SK-N-DZ (cell line): ENCODE data around the gene CLCA1.
"Not testable (repeated sequence)": the region's sequence is repeated elsewhere in the genome, so short reads cannot be mapped to it uniquely, and the experiment has no call there.

Experiments
- DNase-seq: peaks from one replicate; pipeline ENCODE4 v3.0.0-alpha.2; 2015; ENCODE audit warnings: low spot score

The CLCA1 gene

DNA sequence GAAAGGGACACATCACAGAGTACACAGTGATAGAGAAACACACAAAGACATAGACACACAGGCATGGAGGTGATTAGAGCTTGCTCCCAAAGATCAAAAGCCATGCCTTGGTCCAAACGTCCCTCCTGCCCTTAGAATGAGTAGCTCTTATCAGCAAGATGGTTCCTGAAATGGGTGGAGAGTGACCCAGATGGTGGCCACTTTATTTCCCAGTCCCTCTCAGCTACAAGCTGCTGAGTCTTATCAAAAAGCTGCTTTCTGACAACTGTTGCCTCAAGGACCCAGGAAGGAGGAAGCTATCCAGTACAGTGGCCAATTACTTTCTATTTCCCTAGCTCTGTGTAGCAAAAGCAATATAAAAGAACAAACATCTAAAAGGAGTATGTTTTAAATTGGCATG is 7.7 kb upstream of the CLCA1 start:
- no peak for DNase-seq

GRCh38 chr1:86461482-86461881 is 7.2 kb upstream of the CLCA1 start:
- DNase-seq = no peak

GRCh38 chr1:86464819-86465218 is 3.9 kb upstream of the CLCA1 start:
- no peak for DNase-seq

DNA sequence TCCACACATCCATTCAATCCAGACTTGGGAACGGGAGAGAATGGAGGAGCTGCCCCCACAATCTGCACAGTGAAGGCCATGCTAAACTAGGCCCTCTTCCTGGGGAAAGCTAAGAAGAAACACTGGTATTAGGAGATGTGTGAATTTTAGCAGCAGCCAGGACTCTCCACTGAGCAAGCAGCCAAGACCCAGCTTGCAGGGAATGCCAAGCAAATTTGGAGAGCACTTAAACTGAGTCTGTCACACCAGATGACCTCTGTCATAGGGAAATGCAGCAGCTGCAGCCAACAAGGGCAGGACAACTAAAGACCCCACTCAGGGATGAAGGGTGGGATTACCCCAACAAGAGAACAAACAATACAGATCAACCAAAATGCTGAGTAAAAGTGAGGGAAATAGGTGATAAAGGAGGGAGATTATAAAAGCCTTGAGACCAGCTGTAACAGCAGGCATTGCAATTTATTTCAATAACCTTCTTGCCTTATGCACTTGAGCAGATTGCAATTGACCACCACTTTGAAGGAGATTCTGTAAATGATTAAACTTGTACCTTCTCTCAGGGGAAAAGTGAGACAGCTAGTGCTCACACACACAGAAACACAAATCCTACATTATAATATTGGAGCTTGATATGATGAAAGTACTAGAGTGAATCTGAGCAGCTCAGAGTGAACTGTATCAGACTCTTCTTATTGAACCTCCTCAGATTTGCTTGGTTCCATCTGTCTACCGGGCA is 2.5 kb upstream of the CLCA1 start:
- no peak for DNase-seq

- no peak for DNase-seq
These were observed 1.7 kb upstream of the CLCA1 start for GRCh38 chr1:86466986-86467385.

- DNase-seq = no peak
These were observed 2.1 kb downstream of the CLCA1 start for GRCh38 chr1:86470859-86471258.

DNA sequence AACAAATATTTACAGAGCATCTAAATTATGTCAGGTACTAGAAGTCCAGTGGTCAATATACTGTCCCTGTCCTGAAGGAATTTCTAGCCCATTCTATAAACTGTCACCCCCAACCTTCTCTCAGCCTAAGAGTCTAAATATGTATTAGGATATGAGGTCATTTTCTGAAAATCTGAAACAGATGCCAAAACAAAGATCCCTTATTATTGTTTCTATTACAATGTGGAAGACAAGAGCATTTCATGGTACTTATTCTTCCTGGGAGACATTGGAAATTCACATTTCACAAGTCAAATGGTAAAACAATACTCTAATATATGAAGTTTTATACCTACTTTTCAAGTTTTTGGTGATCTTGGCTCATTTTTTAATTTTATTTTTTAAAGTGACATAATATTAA is 2.6 kb downstream of the CLCA1 start:
- DNase-seq = no peak

GRCh38 chr1:86472152-86472551 is 3.4 kb downstream of the CLCA1 start:
- DNase-seq = no peak

DNA sequence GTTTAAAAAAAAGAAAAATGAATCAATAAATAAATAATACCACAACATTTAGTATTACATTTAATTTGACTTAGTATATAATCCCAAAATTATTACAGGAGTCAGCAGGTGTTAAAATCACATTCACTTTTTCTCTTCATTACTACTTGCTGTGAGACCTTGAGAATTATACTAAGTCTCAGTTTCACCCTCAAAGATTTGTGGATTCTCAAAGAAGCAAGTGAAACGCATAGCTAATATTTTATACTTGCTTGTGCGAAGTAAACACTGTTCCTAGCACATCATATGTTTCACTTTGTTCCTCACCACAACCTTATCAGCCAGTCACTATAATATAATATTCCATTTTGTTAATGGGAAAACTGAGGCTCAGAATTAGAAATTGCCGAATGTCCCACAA is 4.0 kb downstream of the CLCA1 start:
- no peak for DNase-seq

DNA sequence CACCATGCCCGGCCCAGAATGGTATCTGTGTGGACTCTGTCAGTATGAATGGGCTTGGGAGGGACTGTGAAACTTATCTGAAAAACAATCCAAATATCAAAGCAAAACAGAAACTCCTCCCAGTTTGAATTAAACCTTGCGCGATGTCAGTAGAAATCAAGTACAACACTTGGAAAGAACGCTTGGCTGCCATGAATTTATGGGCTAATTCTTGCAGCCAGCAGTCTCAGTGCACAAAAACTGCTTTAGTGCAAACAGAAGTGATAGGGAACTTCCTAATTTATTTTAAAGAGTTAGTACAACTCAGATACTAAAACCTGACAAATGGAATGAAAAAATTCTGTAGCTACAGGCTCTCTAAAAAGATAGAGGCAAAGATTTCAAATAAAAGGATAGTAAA is 8.5 kb downstream of the CLCA1 start:
- no peak for DNase-seq

DNA sequence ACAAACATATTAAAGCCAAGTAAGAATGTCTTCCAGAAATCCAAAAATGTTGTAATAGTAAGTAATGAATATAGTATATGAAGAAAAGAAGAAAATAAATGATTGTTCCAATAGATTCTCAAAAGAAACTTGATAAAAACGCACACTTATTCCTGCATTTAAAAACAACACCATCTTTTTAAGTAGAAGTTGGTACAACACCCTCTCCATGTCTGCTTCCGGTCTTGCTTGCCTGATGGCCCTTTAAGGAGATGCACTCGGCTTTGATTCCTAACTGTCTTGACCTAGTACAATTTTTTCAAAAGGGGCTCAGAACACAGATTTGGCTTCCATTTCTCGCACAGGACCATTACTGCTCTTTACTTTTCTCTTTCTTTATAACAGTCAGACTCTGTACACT is 9.0 kb downstream of the CLCA1 start:
- DNase-seq = no peak

GRCh38 chr1:86478416-86479156 is 9.9 kb downstream of the CLCA1 start:
- no peak for DNase-seq

GRCh38 chr1:86481966-86482365 is 13.2 kb downstream of the CLCA1 start:
- no peak for DNase-seq

GRCh38 chr1:86487131-86487810 is 18.5 kb downstream of the CLCA1 start:
- no peak for DNase-seq

DNA sequence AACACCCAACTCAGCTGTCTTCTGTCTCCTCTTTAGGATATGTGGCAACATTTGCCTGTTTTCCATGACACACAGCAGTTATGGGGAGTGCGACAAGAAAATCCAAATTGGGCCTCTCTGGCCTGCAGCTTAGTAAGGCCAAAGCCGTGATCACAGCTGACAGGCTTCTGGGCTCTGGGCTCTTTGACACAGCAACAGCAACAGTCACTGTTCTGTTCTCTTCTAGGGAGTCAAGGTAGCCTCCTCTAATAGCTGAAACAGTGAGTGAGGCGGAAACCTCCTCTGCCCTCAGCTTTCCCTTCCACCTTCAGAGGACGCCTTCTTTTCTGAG is 19.0 kb downstream of the CLCA1 start:
- DNase-seq = no peak

DNA sequence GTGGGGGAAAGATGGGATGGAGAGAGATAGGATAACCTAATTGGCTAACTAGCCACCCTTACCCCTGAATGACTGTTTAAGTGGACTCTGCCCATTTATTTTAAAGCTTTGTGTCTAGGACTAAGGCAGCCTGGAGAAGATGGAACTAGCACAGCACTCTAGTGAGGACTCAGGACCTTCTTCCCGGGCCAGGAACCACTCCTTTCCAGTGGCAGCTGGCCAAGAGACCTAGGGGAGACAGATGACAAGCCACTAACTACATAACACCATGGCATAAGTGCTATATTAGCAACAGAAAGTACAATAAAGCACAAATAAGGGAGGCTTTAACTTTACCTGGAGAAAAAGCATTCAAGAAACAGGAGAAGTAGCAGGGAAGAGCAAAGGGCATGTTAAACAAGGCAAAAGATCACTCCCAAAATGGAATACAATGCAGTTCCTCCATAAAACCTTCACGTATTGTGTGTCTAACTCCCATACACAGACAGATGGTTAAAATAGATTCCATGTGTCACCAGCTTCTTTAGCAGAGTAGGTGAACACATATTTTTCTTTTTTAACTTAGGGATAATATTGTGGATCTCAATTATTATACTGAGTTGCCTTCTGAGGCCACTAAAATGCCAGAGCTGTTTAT is 20.6 kb downstream of the CLCA1 start:
- DNase-seq = no peak

DNA sequence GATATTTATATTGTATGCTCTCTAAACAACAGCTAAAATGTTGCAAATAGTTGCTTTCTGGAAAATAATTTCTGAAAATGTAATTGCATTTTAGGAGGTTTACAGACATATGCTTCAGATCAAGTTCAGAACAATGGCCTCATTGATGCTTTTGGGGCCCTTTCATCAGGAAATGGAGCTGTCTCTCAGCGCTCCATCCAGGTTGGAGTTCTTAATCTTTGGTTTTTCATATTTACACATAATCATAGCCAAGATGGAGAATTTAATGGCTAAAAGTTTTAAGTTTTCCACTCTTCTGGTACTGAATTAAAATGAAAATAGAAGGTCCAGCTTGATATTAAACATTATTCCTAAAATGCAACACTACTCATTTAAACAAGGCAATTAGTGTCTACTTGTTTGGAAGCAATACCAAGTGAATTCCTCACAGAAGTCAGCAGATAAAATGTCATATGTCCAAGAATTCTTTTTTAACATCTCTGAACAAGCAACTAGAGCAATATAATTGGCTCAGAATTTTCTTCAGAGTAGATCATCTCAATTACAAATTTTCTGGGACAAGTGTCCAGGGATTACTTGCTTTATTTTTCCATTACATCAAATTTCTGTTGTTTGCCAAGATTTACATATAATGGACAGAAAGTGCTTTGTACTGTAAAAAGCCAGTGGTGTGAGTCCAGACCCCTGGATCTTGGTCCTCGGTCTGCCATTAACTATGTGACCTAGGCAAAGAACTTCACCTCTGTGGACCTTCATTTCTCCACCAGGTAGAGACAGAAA is 22.6 kb downstream of the CLCA1 start:
- no peak for DNase-seq

DNA sequence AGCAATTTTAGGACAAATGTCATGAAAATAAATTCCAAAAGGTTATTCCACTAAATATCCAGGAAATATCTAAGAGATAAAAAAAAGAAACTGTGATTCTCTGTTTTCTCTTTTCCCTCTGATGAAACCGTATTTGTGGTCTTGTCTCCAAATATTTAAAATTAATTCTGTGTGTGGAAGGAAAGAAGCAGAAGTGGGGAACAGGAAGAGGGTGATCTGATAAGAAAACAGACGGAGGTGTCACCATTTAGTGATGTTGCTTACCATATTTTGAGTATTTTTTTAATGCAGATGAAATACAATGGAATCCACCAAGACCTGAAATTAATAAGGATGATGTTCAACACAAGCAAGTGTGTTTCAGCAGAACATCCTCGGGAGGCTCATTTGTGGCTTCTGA is 29.6 kb downstream of the CLCA1 start:
- DNase-seq = no peak

DNA sequence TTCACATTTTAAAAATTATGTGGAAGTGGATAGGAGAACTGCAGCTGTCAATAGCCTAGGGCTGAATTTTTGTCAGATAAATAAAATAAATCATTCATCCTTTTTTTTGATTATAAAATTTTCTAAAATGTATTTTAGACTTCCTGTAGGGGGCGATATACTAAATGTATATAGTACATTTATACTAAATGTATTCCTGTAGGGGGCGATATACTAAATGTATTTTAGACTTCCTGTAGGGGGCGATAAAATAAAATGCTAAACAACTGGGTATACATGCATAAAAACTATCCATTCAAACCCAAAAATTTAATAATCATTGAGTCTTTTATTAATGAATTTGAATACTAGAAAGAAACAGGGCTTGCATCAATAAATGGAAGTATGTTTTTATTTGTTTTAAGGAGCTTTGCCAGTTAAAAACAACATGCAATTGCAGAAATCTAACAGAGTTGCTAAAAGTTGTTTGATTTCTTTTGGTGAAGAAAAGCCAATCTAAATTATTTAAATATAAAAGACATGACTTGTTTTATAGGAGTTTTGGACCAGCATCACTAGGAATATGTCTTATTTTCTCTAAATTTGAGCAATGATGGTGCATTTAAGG is 31.4 kb downstream of the CLCA1 start:
- DNase-seq = no peak

DNA sequence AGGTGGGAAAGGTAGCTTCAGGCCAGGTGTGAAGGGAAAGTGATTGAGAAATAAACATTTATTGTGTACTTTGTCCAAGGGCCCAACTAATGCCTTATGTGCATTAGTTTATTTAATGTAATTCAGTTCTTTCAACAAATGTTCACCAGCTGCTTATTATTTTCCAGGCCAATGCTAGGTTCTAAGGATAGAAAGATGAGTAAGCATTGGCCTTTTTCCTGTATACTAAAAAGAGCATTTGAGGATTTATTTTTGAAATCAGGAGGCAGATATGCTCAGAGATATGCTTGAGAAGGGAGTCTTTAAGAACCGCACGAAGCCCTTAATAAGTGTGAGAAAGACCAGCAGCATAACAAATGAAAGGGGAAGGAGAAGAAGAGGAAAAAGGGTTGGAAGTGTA is 32.0 kb downstream of the CLCA1 start:
- no peak for DNase-seq

DNA sequence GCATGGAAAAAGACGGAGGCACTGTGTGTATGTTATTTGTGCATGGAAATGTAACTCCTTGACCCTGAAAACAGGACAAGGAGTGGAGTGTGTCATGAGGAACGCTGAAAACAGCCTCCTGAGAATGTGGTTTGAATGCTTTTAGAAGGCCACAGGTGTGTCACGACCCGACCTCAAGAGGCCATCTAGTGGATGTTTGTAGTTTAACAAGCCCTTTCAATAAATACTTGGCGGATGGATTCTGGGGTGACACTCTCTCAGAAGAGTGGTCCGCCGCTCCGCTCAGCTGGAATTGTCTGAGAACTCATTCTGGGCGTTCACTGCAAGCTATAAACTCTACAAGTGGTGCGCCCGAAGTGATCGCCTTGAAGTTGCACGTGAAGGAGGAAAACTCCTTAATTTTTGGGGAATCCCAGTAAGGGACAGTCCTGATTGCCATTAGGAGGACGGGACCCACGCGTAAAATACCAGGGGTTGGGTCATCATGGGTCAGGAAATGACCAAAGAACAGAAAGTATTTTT is 33.5 kb downstream of the CLCA1 start:
- not testable (repeated sequence) for DNase-seq
